GM11168 (cell line): Measurements from ENCODE around the gene BIRC2.
"Not testable (repeated sequence)": the region's sequence is repeated elsewhere in the genome, so short reads cannot be mapped to it uniquely, and the experiment has no call there.

ENCODE experiments used
- in situ Hi-C: fragments of 300-500 bp; cut with MboI; formaldehyde crosslinking; loops from one replicate; pipeline ENCODE4 v1.12.0; 2022; ENCODE audit warnings: low sequenced_read_pairs; ENCODE audit not compliant: unreplicated experiment

BIRC2 gene

GRCh38 chr11:102367364-102367763 is 20.4 kb downstream of the BIRC2 start:
- in situ Hi-C loops: no loop called here

- in situ Hi-C loops: no loop called here
Observed at GRCh38 chr11:102368472-102368871, 21.5 kb downstream of the BIRC2 start.

- in situ Hi-C loops: not testable (repeated sequence)
Observed at GRCh38 chr11:102374633-102375424, 27.8 kb downstream of the BIRC2 start.

GRCh38 chr11:102375720-102376399 is 28.8 kb downstream of the BIRC2 start:
- in situ Hi-C loops: no loop called here

GRCh38 chr11:102377891-102378290 is 30.9 kb downstream of the BIRC2 start:
- in situ Hi-C loops: no loop called here

GRCh38 chr11:102378818-102379217 is 31.8 kb downstream of the BIRC2 start:
- in situ Hi-C loops: no loop called here

- in situ Hi-C loops: no loop called here
Observed at GRCh38 chr11:102382384-102382783, 35.4 kb downstream of the BIRC2 start.

- in situ Hi-C loops: no loop called here
Observed at GRCh38 chr11:102383839-102384238, 36.8 kb downstream of the BIRC2 start.

- in situ Hi-C loops: no loop called here
Observed at GRCh38 chr11:102384419-102385079, 37.5 kb downstream of the BIRC2 start.

GRCh38 chr11:102385085-102386007 is 38.3 kb downstream of the BIRC2 start:
- in situ Hi-C loops: no loop called here

GRCh38 chr11:102386136-102386734 is 39.2 kb downstream of the BIRC2 start:
- in situ Hi-C loops: no loop called here

GRCh38 chr11:102387043-102387781 is 40.2 kb downstream of the BIRC2 start:
- in situ Hi-C loops: no loop called here

- in situ Hi-C loops: no loop called here
Observed at GRCh38 chr11:102389253-102389652, 42.2 kb downstream of the BIRC2 start.

- in situ Hi-C loops: no loop called here
Observed at GRCh38 chr11:102390667-102391465, 43.9 kb downstream of the BIRC2 start.

- in situ Hi-C loops: no loop called here
Observed at GRCh38 chr11:102391549-102392237, 44.7 kb downstream of the BIRC2 start.

- in situ Hi-C loops: no loop called here
Observed at GRCh38 chr11:102393272-102393730, 46.3 kb downstream of the BIRC2 start.

GRCh38 chr11:102395720-102396393 is 48.8 kb downstream of the BIRC2 start:
- in situ Hi-C loops: no loop called here
